Transverse colon (tissue), 3 donors: ENCODE data around the gene AGPAT3.

ENCODE experiments used
- POLR2A ChIP-seq: fragments of 450-650 bp; IDR thresholded peaks from one replicate; pipeline ENCODE4 v1.6.1; 2016; ENCODE audit warnings: antibody characterized with exemption, mild to moderate bottlenecking, moderate library complexity
- TF ChIP-seq, protein P1 (sequence below), 5 experiments: fragments of 200-600 bp in 3 of 5; fragments of 450-650 bp in 2 of 5; sonication (generic) in 3 of 5; IDR thresholded peaks; 1 replicate in 2 of 5; 2 replicates in 3 of 5; pipeline ENCODE4 v1.5.1; 2016 to 2017; ENCODE audit warnings: antibody characterized with exemption in 5 of 5, inconsistent platforms in 3 of 5, mild to moderate bottlenecking in 2 of 5, moderate library complexity in 1 of 5

- TF ChIP-seq, protein P1, sequence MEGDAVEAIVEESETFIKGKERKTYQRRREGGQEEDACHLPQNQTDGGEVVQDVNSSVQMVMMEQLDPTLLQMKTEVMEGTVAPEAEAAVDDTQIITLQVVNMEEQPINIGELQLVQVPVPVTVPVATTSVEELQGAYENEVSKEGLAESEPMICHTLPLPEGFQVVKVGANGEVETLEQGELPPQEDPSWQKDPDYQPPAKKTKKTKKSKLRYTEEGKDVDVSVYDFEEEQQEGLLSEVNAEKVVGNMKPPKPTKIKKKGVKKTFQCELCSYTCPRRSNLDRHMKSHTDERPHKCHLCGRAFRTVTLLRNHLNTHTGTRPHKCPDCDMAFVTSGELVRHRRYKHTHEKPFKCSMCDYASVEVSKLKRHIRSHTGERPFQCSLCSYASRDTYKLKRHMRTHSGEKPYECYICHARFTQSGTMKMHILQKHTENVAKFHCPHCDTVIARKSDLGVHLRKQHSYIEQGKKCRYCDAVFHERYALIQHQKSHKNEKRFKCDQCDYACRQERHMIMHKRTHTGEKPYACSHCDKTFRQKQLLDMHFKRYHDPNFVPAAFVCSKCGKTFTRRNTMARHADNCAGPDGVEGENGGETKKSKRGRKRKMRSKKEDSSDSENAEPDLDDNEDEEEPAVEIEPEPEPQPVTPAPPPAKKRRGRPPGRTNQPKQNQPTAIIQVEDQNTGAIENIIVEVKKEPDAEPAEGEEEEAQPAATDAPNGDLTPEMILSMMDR (IDR thresholded peaks at IDR 0.05): no peak
- no peak for TF ChIP-seq POLR2A
Measured at GRCh38 chr21:43942621-43943020, 77.6 kb downstream of the AGPAT3 start.
